ENCODE data around the gene FBLN5.

FBLN5 gene

DNA sequence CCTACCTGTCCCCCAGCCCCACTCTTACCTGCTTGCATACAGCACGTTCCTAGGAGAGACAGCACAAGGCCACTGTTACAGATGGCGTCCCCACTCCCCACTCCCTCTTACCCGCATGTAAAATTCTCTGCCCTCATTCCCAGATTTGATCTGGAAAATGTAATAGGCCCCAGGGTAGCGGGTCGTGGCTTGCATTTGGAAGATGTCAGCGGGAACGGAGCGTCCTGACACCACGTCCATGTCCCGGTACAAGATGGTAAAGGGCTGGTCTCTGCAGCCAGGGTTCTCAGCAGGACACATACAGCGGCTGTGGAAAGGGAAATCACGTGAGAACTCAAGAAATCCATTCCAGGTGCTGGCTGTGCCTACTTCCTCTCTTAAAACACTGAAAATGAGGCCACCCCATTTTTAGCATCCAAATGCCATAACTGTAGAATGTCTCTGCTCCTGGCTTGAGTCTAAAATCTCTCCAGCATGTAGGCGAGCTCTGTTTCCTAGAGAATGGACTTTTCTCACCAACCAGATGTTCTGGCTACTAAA, 70.0 kb downstream of the FBLN5 start:
- Histone ChIP-seq H3K27me3 (no peaks in the 10 kb centered on the region), H3K27ac (no peak overlapping the region), H3K9me3 (no peaks in the 10 kb centered on the region), H3K4me3 (ENCODE audit: low read depth in 1 of 2, low read length in 1 of 2) (no peak overlapping the region), H3K36me3 (no peaks in the 10 kb centered on the region), H3K4me1 (ENCODE audit: control insufficient read depth in 1 of 2, insufficient read depth in 1 of 2, low read depth in 1 of 2, low read length in 1 of 2) (peaks cover 15 to 16% of the 10 kb centered on the region in 2 experiments)
- TF ChIP-seq, protein P1, sequence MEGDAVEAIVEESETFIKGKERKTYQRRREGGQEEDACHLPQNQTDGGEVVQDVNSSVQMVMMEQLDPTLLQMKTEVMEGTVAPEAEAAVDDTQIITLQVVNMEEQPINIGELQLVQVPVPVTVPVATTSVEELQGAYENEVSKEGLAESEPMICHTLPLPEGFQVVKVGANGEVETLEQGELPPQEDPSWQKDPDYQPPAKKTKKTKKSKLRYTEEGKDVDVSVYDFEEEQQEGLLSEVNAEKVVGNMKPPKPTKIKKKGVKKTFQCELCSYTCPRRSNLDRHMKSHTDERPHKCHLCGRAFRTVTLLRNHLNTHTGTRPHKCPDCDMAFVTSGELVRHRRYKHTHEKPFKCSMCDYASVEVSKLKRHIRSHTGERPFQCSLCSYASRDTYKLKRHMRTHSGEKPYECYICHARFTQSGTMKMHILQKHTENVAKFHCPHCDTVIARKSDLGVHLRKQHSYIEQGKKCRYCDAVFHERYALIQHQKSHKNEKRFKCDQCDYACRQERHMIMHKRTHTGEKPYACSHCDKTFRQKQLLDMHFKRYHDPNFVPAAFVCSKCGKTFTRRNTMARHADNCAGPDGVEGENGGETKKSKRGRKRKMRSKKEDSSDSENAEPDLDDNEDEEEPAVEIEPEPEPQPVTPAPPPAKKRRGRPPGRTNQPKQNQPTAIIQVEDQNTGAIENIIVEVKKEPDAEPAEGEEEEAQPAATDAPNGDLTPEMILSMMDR (IDR thresholded peaks at IDR 0.05) = no peak

- TF ChIP-seq, protein P1 (IDR thresholded peaks at IDR 0.05) = no peak
- no peak overlapping the region for H3K4me3 ChIP-seq (ENCODE audit: low read depth in 1 of 2, low read length in 1 of 2)
- H3K27ac ChIP-seq = no peak overlapping the region
- H3K27me3 ChIP-seq = no peaks in the 10 kb centered on the region
- no peaks in the 10 kb centered on the region for H3K9me3 ChIP-seq
- no peaks in the 10 kb centered on the region for H3K36me3 ChIP-seq
- H3K4me1 ChIP-seq (ENCODE audit: control insufficient read depth in 1 of 2, insufficient read depth in 1 of 2, low read depth in 1 of 2, low read length in 1 of 2) = peaks cover 21 to 22% of the 10 kb centered on the region in 2 experiments
Measured at GRCh38 chr14:91876492-91876891, 71.0 kb downstream of the FBLN5 start.

GRCh38 chr14:91875525-91876286, 71.8 kb downstream of the FBLN5 start:
- no peaks in the 10 kb centered on the region for H3K27me3 ChIP-seq
- no peaks in the 10 kb centered on the region for H3K9me3 ChIP-seq
- TF ChIP-seq, protein P1 (IDR thresholded peaks at IDR 0.05) = no peak
- H3K27ac ChIP-seq = no peak overlapping the region
- no peaks in the 10 kb centered on the region for H3K36me3 ChIP-seq
- H3K4me1 ChIP-seq (ENCODE audit: control insufficient read depth in 1 of 2, insufficient read depth in 1 of 2, low read depth in 1 of 2, low read length in 1 of 2) = peaks cover 21 to 22% of the 10 kb centered on the region in 2 experiments
- H3K4me3 ChIP-seq (ENCODE audit: low read depth in 1 of 2, low read length in 1 of 2) = no peak overlapping the region

DNA sequence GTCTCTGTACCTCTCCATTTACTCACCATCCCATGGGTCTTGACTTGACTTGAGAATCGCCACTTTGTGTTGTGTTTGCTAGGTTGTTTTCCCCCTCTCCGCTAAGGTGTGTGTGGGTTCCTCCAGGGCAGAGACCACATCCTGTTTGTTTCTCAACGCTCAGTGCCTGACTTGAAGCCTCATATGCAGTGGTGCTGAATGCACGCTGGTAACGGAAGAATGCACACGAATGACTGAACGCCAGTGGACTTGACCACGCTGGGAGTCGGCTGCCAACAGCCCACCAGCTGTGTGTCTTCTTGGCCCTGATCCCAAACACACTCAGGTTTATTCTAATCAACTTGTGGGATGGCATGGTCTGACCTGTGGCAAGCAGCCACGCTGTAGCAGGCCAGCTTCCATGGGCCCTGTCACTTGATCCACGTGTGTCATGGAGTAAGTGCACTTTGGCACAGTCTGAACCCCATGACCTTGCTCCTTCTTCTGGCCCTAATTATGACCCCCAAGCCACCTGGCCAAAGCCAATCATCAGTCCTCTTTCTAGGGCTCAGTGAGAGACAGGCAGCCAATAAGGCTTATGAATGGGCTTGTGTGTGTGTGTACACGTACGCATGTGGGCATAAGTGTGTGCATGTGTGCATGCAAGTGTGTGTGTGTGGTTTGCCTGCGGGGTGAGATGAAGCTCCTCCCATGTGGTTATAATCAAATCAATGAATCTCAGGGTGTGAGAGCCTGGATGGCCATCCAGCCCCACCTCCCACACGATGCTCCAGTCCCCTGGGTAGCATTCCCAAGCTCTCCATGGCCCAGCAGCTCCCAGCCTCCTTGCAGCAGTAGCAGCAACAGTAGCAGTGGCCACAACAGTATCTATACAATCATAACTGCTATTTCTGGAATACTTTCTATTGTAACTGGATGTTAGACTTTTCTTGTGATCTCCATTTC, 73.8 kb downstream of the FBLN5 start:
- Histone ChIP-seq H3K27ac (no peak overlapping the region), H3K9me3 (no peaks in the 10 kb centered on the region), H3K36me3 (no peaks in the 10 kb centered on the region), H3K4me1 (ENCODE audit: control insufficient read depth in 1 of 2, insufficient read depth in 1 of 2, low read depth in 1 of 2, low read length in 1 of 2) (peaks cover 21 to 22% of the 10 kb centered on the region in 2 experiments), H3K27me3 (no peaks in the 10 kb centered on the region), H3K4me3 (ENCODE audit: low read depth in 1 of 2, low read length in 1 of 2) (no peak overlapping the region)
- TF ChIP-seq, protein P1 (IDR thresholded peaks at IDR 0.05) = no peak

DNA sequence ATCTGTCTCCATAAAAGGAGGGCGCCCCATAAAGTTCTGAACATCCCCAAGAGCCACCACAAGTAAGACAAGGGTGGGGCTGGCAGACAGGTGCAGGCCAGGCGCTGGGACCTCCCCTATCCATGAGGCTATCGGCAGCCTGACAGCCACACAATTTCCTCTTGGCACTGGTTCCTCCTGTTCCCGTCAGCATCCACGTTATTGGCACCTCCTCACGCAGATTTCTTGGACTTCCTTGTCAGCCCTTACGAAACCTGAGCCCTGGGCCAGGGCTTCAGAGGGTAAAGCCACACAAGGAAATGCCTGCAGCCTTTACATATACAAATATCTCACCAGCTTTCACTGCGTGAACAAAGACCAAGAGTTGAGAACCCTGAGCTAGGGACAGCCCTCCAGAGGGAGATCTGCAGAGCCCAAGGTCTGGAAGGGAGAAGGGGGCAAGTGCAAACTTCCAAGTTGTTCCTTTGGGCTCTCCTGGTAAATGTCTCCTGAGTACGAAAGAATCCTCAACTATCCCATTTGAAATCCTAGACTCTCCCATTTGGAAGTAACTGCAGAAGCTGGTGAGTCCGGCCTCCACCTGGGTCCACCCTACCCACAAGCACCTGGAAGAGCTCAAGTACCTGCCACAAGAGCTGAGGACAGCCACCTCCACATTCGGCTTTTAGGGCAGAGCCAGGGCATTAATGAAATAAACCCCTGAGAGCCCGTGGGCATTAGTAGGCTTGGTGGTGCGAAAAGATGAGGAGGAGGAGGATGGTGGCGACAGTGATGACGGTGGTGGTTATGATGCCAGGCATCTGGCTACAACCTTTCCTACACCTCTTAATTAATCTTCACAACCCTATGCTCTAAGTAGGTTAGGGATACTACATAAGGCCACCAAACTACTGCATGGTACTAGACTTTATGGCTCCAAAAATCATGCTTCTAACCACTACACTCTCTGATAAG, 74.7 kb downstream of the FBLN5 start:
- H3K27me3 ChIP-seq = no peaks in the 10 kb centered on the region
- no peak overlapping the region for H3K4me3 ChIP-seq (ENCODE audit: low read depth in 1 of 2, low read length in 1 of 2)
- TF ChIP-seq, protein P1 (IDR thresholded peaks at IDR 0.05) = no peak
- H3K36me3 ChIP-seq = no peaks in the 10 kb centered on the region
- peaks cover 21 to 22% of the 10 kb centered on the region in 2 experiments for H3K4me1 ChIP-seq (ENCODE audit: control insufficient read depth in 1 of 2, insufficient read depth in 1 of 2, low read depth in 1 of 2, low read length in 1 of 2)
- no peaks in the 10 kb centered on the region for H3K9me3 ChIP-seq
- no peak overlapping the region for H3K27ac ChIP-seq

All from neutrophil (primary cell).